Cardiac muscle cell (in vitro differentiated cells and primary cell): ENCODE measurements around the gene CEP112. TPM values are rescaled to one million over a fixed set of nuclear protein-coding genes. Genes with fewer than 3 reads are reported as not detected.

ENCODE experiments used
- DNase-seq, 2 donors: peaks; one replicate each; pipeline versions ENCODE4 v3.0.0 to v3.0.0-alpha.2; 2010 to 2017; ENCODE audit warnings: low read depth in 1 of 2, low spot score in 1 of 2
- H3K27ac ChIP-seq: fragments of 200-600 bp; sonication (generic); 2 replicates; pipeline ENCODE4 v1.5.1; 2016
- H3K27me3 ChIP-seq: fragments of 200-600 bp; sonication (generic); 2 replicates; pipeline ENCODE4 v1.6.0; 2016; ENCODE audit warnings: control low read depth
- H3K36me3 ChIP-seq: fragments of 200-600 bp; sonication (generic); 2 replicates; pipeline ENCODE4 v1.5.1; 2016; ENCODE audit warnings: control low read depth
- H3K4me1 ChIP-seq: fragments of 200-600 bp; sonication (generic); 2 replicates; pipeline ENCODE4 v1.8.1; 2017; ENCODE audit warnings: low read depth, mild to moderate bottlenecking, mixed run types
- H3K4me3 ChIP-seq: fragments of 200-600 bp; sonication (generic); 2 replicates; pipeline ENCODE4 v1.5.1; 2016; ENCODE audit warnings: mild to moderate bottlenecking
- H3K9me3 ChIP-seq: fragments of 200-600 bp; sonication (generic); 2 replicates; pipeline ENCODE4 v1.5.1; 2017; ENCODE audit warnings: low read depth, mild to moderate bottlenecking, control low read depth
- CTCF ChIP-seq: IDR thresholded peaks from 2 replicates; pipeline ENCODE4 v1.5.1; 2012; ENCODE audit warnings: low read depth, mild to moderate bottlenecking, low read length
- polyA plus RNA-seq: library from polyadenylated mRNA; unstranded; fragments of >200 nt; fragmentation: Nextera tagmentation; extraction: Ambion mirVana; gene quantifications from 2 replicates; pipeline ENCODE4 v1.2.1, GENCODE V29; 2016
- total RNA-seq: library from RNA; depleted of rRNA; stranded (reverse); fragments of >200 nt; gene quantifications from 2 replicates; pipeline ENCODE4 v1.2.3, GENCODE V29; 2016

The CEP112 gene
- total and polyA plus RNA-seq, 2 experiments from 2014 or later = 7.7 to 10.9 TPM

GRCh38 chr17:66016231-66016630 is 175.7 kb downstream of the CEP112 start:
- H3K36me3 ChIP-seq = no peaks in the 10 kb centered on the region
- no peak overlapping the region for H3K27ac ChIP-seq
- no peak for TF ChIP-seq CTCF
- no peaks in the 10 kb centered on the region for H3K27me3 ChIP-seq
- DNase-seq = no peak
- no peaks in the 10 kb centered on the region for H3K9me3 ChIP-seq
- H3K4me1 ChIP-seq = no peaks in the 10 kb centered on the region
- no peak overlapping the region for H3K4me3 ChIP-seq

DNA sequence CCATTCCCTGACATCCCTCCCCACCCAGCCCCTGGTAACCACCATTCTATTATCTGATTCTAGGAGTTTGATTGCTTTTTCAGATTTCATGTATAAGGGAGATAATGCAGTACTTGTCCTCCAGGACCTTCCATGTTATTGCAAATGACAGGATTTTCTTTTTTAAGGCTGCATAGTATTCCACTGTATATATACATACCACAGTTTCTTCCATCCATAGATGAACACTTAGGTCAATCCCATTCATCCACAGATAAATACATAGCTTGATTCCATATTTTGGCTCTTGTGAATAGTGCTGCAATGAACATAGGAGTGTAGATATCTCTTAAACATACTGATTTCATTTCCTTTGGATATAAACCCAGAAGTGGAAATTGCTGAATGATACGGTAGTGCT is 183.3 kb downstream of the CEP112 start:
- peaks cover 5% of the 10 kb centered on the region for H3K36me3 ChIP-seq
- H3K4me3 ChIP-seq = no peak overlapping the region
- H3K4me1 ChIP-seq = no peaks in the 10 kb centered on the region
- H3K27ac ChIP-seq = no peak overlapping the region
- no peaks in the 10 kb centered on the region for H3K9me3 ChIP-seq
- no peak for TF ChIP-seq CTCF
- H3K27me3 ChIP-seq = no peaks in the 10 kb centered on the region
- no peak for DNase-seq

- TF ChIP-seq CTCF = no peak
- Histone ChIP-seq H3K9me3 (no peaks in the 10 kb centered on the region), H3K27me3 (no peaks in the 10 kb centered on the region), H3K36me3 (peaks cover 5% of the 10 kb centered on the region), H3K4me3 (no peak overlapping the region), H3K4me1 (no peaks in the 10 kb centered on the region), H3K27ac (no peak overlapping the region)
- no peak for DNase-seq
Measured at GRCh38 chr17:66006654-66007053, 185.3 kb downstream of the CEP112 start.

- Histone ChIP-seq H3K9me3 (no peaks in the 10 kb centered on the region), H3K27ac (no peak overlapping the region), H3K4me3 (no peak overlapping the region), H3K36me3 (peaks cover 5% of the 10 kb centered on the region), H3K4me1 (no peaks in the 10 kb centered on the region), H3K27me3 (no peaks in the 10 kb centered on the region)
- TF ChIP-seq CTCF = no peak
- peak in 1 of 2 donors; percentile 7 for DNase-seq
Measured at GRCh38 chr17:66002812-66003211, 189.1 kb downstream of the CEP112 start.

DNA sequence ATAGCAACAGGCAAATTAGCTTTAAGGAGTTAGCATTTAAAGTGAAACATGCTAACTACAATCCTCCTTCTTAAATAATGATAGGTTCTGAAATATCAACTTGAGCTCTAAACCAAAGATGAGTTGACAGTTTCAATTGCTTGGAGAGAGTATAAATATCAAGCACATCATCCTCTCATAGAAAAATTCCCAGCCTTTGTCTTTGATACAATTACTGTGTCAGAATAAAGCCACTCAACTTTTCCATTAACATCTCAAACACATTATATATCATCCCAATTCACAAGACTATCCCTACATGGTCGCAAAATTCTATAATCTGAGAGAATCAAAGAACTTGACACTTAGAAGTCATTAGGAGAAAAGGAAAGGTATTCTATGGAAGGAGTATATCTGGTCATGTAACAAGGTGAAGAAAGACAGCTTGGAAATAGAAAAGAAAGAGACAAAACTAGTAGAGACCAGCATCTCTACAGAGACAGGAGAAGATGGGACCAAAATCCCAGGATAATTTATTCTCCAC is 189.8 kb downstream of the CEP112 start:
- Histone ChIP-seq H3K27ac (no peak overlapping the region), H3K4me1 (no peaks in the 10 kb centered on the region), H3K27me3 (no peaks in the 10 kb centered on the region), H3K36me3 (peaks cover 5% of the 10 kb centered on the region), H3K9me3 (no peaks in the 10 kb centered on the region), H3K4me3 (no peak overlapping the region)
- DNase-seq = no peak
- TF ChIP-seq CTCF = no peak

DNA sequence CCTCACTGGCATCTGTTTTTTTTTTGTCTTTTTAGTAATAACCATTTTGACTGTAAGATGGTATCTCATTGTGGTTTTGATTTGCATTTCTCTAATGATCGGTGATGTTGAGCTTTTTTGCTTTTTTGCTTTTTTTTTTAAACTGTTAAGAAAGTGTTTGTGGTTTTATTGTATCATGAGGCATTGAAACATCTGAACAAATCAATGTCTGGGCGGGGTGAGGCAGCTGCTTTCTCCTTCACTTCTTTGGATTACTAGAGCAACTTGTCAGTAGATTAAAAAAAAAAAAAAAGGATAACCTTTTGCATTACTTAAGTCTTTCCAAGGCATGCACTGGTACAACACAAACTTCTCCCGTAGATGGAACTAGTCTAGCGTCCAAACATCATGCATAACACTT is 191.7 kb downstream of the CEP112 start:
- no peak for TF ChIP-seq CTCF
- Histone ChIP-seq H3K4me3 (no peak overlapping the region), H3K9me3 (no peaks in the 10 kb centered on the region), H3K36me3 (peaks cover 5% of the 10 kb centered on the region), H3K27ac (no peak overlapping the region), H3K4me1 (no peaks in the 10 kb centered on the region), H3K27me3 (no peaks in the 10 kb centered on the region)
- no peak for DNase-seq
